LNCaP clone FGC (cell line): Measurements from ENCODE around the gene SPNS3.

Experiments used
- DNase-seq: peaks from one replicate; pipeline ENCODE4 v3.0.0-alpha.2; 2011; ENCODE audit warnings: low read depth
- H3K4me3 ChIP-seq: 2 replicates; pipeline ENCODE4 v1.5.1; 2011; ENCODE audit warnings: mild to moderate bottlenecking, low read depth, low read length, control low read depth
- TF ChIP-seq, protein P1 (sequence below): IDR thresholded peaks from 2 replicates; pipeline ENCODE4 v1.5.1; 2012; ENCODE audit warnings: mild to moderate bottlenecking; ENCODE audit not compliant: control insufficient read depth, insufficient read depth; ENCODE audit errors: extremely low read depth

Gene SPNS3

DNA sequence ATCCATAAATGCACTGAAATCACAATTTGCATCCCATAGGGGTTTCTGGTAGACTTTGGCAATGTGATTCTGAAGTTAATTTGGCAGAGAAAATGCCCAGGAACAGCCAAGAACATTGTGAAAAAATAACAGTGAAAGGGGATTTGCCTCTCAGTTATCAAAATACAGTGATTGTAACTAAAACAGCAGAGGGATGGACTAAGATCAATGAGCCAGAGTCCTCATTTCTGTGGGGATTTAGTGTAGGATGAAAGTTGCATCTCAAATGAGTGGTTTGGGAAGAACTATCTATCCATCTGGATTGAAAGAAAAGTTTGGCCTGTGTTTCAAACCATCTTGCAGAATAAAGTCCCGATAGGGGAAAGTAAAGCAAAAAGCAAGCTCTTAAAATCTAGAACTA, 93.4 kb downstream of the SPNS3 start:
- no peak for DNase-seq
- TF ChIP-seq, protein P1, sequence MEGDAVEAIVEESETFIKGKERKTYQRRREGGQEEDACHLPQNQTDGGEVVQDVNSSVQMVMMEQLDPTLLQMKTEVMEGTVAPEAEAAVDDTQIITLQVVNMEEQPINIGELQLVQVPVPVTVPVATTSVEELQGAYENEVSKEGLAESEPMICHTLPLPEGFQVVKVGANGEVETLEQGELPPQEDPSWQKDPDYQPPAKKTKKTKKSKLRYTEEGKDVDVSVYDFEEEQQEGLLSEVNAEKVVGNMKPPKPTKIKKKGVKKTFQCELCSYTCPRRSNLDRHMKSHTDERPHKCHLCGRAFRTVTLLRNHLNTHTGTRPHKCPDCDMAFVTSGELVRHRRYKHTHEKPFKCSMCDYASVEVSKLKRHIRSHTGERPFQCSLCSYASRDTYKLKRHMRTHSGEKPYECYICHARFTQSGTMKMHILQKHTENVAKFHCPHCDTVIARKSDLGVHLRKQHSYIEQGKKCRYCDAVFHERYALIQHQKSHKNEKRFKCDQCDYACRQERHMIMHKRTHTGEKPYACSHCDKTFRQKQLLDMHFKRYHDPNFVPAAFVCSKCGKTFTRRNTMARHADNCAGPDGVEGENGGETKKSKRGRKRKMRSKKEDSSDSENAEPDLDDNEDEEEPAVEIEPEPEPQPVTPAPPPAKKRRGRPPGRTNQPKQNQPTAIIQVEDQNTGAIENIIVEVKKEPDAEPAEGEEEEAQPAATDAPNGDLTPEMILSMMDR, result no peak
- no peak overlapping the region for H3K4me3 ChIP-seq

DNA sequence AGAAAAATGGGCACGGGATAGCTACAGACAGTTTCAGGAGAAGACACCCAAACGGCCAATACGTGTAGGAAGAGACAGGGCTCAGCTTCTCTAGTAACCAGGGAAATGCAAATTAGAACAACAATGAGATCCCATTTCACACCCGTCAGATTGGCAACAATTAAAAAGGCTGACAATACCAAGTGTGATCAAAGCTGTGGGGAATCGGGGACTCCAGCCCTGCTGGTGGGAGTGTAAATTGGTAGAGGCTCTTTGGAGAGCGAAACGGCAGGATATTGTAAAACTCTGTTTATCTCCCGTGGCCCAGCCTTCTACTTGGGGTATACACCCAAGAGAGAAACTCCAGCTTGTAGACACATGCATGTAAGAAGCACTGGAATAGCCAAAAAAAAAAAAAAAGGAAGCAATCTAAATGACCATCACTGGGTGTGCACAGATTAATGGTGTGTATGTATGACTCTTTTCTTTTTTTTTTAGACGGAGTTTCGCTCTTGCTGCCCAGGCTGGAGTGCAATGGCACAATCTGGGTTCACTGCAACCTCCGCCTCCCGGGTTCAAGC, 93.9 kb downstream of the SPNS3 start:
- H3K4me3 ChIP-seq, result no peak overlapping the region
- no peak for DNase-seq
- TF ChIP-seq, protein P1, result no peak

DNA sequence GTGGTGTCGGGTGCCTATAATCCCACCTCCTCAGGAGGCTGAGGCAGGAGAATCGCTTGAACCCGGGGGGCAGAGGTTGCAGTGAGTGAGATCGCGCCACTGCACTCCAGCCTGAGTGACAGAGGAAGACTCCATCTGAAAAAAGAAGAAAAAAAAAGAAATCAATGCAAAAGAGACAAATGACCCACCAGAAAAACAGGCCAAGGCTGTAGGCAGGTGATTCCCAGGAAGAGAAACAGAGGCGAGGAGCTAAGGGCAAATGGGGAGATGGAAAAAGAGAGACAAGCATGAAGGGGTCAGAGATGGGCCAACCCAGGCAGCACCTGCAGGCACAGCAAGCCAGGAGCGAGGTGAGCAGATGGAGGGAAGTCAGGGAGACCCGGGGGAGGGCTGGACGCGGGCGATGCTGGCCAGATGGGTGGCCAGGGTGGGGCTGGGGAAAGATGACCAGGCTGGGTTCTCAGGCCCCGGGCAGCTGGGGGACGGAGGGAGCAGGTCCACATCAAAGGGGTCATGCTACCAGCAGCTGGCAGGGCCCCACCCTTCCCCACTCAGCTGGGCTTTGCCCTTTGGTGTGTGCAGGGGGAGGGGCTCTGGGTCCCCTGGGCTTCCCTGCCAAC, 95.9 kb downstream of the SPNS3 start:
- DNase-seq, result no peak
- TF ChIP-seq, protein P1, result no peak
- H3K4me3 ChIP-seq, result no peak overlapping the region

DNA sequence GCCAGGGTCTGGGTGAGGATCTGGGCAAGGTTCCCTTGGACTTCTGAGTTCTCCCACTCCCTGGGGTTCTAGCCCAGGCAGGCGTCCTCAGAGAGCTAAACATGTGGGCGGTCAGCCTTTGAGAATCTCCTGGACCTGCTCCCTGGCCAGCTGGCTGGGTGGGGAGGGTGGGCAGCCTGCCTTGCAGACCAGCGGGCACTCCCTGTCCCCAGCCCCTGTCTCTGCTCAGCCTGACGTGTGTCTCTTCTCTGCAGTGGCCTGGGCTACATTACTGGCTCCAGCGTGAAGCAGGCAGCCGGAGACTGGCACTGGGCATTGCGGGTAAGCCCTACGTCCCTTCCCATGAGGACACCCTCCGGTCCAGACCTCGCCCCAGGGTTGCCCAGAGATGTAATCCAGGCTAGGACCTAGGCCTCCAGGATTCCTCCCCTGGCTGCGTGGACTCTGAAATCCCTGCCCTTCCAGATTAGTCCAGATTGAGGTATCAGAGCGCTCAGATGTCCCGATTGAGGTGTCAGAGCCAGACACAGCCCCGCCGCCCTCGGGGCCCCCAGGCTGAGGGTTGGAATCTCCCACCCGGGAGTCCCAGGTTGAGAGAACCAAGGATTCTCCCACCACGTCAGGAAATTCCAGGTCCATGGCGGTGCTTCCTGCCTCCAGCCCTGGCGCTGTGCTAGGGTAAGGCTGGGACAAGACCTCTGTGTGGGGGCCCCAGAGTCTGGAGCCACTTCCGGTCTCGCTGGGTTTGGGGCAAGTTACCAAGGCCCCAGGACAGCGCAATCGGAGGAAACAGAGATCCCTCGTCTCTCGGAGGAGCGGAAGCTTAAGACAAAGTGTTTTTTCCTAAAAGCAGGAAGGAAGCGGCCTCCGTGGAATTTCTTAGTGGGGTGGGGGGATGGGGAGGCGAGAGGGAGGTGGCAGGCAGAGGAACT, 97.3 kb downstream of the SPNS3 start:
- TF ChIP-seq, protein P1, result no peak
- no peak overlapping the region for H3K4me3 ChIP-seq
- no peak for DNase-seq

DNA sequence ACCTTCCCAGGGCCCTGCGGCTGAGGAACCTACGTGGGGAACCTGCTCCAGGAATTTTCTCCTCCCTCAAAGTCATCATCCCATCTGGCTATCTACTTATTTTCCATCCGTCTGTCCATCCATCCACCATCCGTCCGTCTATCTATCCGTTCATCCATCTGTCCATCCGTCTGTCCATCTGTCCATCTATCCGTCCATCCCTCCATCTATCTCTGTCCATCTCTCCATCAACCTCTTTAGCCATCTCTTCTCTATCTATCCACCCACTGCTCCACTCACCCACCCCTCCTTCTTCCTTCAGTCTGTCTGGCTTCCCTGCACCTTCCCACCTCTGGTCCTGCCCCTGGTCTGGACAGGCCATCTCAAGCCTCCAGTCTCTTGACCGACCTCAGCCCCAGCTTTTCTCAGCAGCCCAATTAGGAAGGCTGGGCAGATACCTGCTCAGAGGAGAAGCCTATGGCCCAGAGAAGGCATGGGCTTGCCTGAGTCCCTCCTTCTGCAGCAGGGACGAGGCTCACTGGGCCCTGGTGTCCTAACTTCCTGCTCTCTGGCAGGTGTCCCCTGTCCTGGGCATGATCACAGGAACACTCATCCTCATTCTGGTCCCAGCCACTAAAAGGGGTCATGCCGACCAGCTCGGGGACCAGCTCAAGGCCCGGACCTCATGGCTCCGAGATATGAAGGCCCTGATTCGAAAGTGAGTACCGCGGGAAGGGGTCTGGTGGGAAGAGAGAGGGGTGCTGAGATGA, 98.4 kb downstream of the SPNS3 start:
- DNase-seq, result no peak
- H3K4me3 ChIP-seq, result no peak overlapping the region
- TF ChIP-seq, protein P1, result no peak

DNA sequence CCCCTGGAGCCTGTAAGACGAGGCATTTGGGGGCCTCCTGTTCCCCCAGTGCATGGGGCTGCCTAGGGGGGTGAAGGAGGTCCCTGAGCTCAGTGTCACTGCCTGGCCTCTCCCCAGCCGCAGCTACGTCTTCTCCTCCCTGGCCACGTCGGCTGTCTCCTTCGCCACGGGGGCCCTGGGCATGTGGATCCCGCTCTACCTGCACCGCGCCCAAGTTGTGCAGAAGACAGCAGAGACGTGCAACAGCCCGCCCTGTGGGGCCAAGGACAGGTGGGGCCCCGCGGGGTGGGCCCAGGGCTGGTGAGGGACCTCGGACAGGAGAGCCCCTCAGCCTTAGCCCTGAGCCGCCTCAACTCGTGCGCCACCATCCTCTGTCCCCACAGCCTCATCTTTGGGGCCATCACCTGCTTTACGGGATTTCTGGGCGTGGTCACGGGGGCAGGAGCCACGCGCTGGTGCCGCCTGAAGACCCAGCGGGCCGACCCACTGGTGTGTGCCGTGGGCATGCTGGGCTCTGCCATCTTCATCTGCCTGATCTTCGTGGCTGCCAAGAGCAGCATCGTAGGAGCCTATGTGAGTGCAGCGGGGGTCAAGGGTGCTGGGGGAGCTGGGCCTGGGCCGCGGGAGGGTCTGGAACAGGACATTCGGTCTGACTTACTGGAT, 99.3 kb downstream of the SPNS3 start:
- DNase-seq, result no peak
- TF ChIP-seq, protein P1, result no peak
- no peak overlapping the region for H3K4me3 ChIP-seq
